ENCODE results near the gene REN. TPM values are rescaled to one million over a fixed set of nuclear protein-coding genes. Genes with fewer than 3 reads are reported as not detected.
A peak's percentile ranks its signal among the peaks of the same experiment; 100 is the strongest.

Gene REN
- total and polyA plus RNA-seq, 9 donors, result 0.31 TPM; not detected in 8

- Histone ChIP-seq H3K27me3 (ENCODE audit: control insufficient read depth, insufficient read depth, low read length) (no peaks in the 10 kb centered on the region), H3K36me3 (ENCODE audit: control insufficient read depth, insufficient read depth, low read length) (no peaks in the 10 kb centered on the region), H3K9me3 (replicated peaks; ENCODE audit: control insufficient read depth, low read depth, low read length) (no peaks in the 10 kb centered on the region), H3K4me1 (ENCODE audit: control insufficient read depth, insufficient read depth, low read length) (peaks cover 31% of the 10 kb centered on the region), H3K27ac (ENCODE audit: low read length) (no peak overlapping the region), H3K4me3 (ENCODE audit: low read length) (no peak overlapping the region)
- DNase-seq, result no peak
- no CpG with 5 or more reads among the region's 6 CpGs for WGBS (ENCODE audit: insufficient coverage)
These were observed 33.4 kb downstream of the REN start for GRCh38 chr1:204132718-204133117.

- DNase-seq, result no peak
- H3K27ac ChIP-seq (ENCODE audit: low read length), result no peak overlapping the region
- H3K27me3 ChIP-seq (ENCODE audit: control insufficient read depth, insufficient read depth, low read length), result no peaks in the 10 kb centered on the region
- no peaks in the 10 kb centered on the region for H3K9me3 ChIP-seq (replicated peaks; ENCODE audit: control insufficient read depth, low read depth, low read length)
- 90% methylated on average over 3 of the region's 4 CpGs for WGBS (ENCODE audit: insufficient coverage)
- peaks cover 32% of the 10 kb centered on the region for H3K4me1 ChIP-seq (ENCODE audit: control insufficient read depth, insufficient read depth, low read length)
- H3K4me3 ChIP-seq (ENCODE audit: low read length), result no peak overlapping the region
- no peaks in the 10 kb centered on the region for H3K36me3 ChIP-seq (ENCODE audit: control insufficient read depth, insufficient read depth, low read length)
These were observed 34.2 kb downstream of the REN start for GRCh38 chr1:204131978-204132377.

GRCh38 chr1:204130981-204131892, 34.9 kb downstream of the REN start:
- WGBS (ENCODE audit: insufficient coverage), result 33% methylated on average over 1 of the region's 11 CpGs
- Histone ChIP-seq H3K27ac (ENCODE audit: low read length) (no peak overlapping the region), H3K27me3 (ENCODE audit: control insufficient read depth, insufficient read depth, low read length) (no peaks in the 10 kb centered on the region), H3K4me1 (ENCODE audit: control insufficient read depth, insufficient read depth, low read length) (peaks cover 37% of the 10 kb centered on the region), H3K36me3 (ENCODE audit: control insufficient read depth, insufficient read depth, low read length) (peaks cover under 1% of the 10 kb centered on the region), H3K9me3 (replicated peaks; ENCODE audit: control insufficient read depth, low read depth, low read length) (no peaks in the 10 kb centered on the region), H3K4me3 (ENCODE audit: low read length) (no peak overlapping the region)
- peak; percentile 48 for DNase-seq

- H3K4me3 ChIP-seq (ENCODE audit: low read length), result no peak overlapping the region
- 81% methylated on average over 4 of the region's 4 CpGs for WGBS (ENCODE audit: insufficient coverage)
- no peaks in the 10 kb centered on the region for H3K9me3 ChIP-seq (replicated peaks; ENCODE audit: control insufficient read depth, low read depth, low read length)
- no peaks in the 10 kb centered on the region for H3K27me3 ChIP-seq (ENCODE audit: control insufficient read depth, insufficient read depth, low read length)
- H3K36me3 ChIP-seq (ENCODE audit: control insufficient read depth, insufficient read depth, low read length), result peaks cover 6% of the 10 kb centered on the region
- no peak for DNase-seq
- no peak overlapping the region for H3K27ac ChIP-seq (ENCODE audit: low read length)
- peaks cover 40% of the 10 kb centered on the region for H3K4me1 ChIP-seq (ENCODE audit: control insufficient read depth, insufficient read depth, low read length)
These were observed 36.0 kb downstream of the REN start for GRCh38 chr1:204130178-204130577.

- peak; percentile 78 for DNase-seq
- 23% methylated on average over 16 of the region's 29 CpGs for WGBS (ENCODE audit: insufficient coverage)
- peaks cover 43% of the 10 kb centered on the region for H3K4me1 ChIP-seq (ENCODE audit: control insufficient read depth, insufficient read depth, low read length)
- no peak overlapping the region for H3K27ac ChIP-seq (ENCODE audit: low read length)
- H3K9me3 ChIP-seq (replicated peaks; ENCODE audit: control insufficient read depth, low read depth, low read length), result no peaks in the 10 kb centered on the region
- H3K4me3 ChIP-seq (ENCODE audit: low read length), result no peak overlapping the region
- H3K36me3 ChIP-seq (ENCODE audit: control insufficient read depth, insufficient read depth, low read length), result peaks cover 16% of the 10 kb centered on the region
- H3K27me3 ChIP-seq (ENCODE audit: control insufficient read depth, insufficient read depth, low read length), result no peaks in the 10 kb centered on the region
These were observed 36.9 kb downstream of the REN start for GRCh38 chr1:204128964-204129896.

GRCh38 chr1:204128464-204128963, 37.6 kb downstream of the REN start:
- Histone ChIP-seq H3K9me3 (replicated peaks; ENCODE audit: control insufficient read depth, low read depth, low read length) (no peaks in the 10 kb centered on the region), H3K27ac (ENCODE audit: low read length) (no peak overlapping the region), H3K27me3 (ENCODE audit: control insufficient read depth, insufficient read depth, low read length) (no peaks in the 10 kb centered on the region), H3K4me3 (ENCODE audit: low read length) (no peak overlapping the region), H3K36me3 (ENCODE audit: control insufficient read depth, insufficient read depth, low read length) (peaks cover 23% of the 10 kb centered on the region), H3K4me1 (ENCODE audit: control insufficient read depth, insufficient read depth, low read length) (peaks cover 46% of the 10 kb centered on the region)
- no peak for DNase-seq
- 83% methylated on average over 2 of the region's 4 CpGs for WGBS (ENCODE audit: insufficient coverage)

GRCh38 chr1:204127597-204128242, 38.4 kb downstream of the REN start:
- DNase-seq, result peak; percentile 58
- Histone ChIP-seq H3K4me3 (ENCODE audit: low read length) (no peak overlapping the region), H3K36me3 (ENCODE audit: control insufficient read depth, insufficient read depth, low read length) (peaks cover 31% of the 10 kb centered on the region), H3K27ac (ENCODE audit: low read length) (no peak overlapping the region), H3K27me3 (ENCODE audit: control insufficient read depth, insufficient read depth, low read length) (no peaks in the 10 kb centered on the region), H3K4me1 (ENCODE audit: control insufficient read depth, insufficient read depth, low read length) (peaks cover 52% of the 10 kb centered on the region), H3K9me3 (replicated peaks; ENCODE audit: control insufficient read depth, low read depth, low read length) (no peaks in the 10 kb centered on the region)
- WGBS (ENCODE audit: insufficient coverage), result 87% methylated on average over 3 of the region's 5 CpGs

GRCh38 chr1:204126956-204127355, 39.2 kb downstream of the REN start:
- no peak overlapping the region for H3K4me3 ChIP-seq (ENCODE audit: low read length)
- H3K27ac ChIP-seq (ENCODE audit: low read length), result peak overlapping the region; percentile 31
- H3K36me3 ChIP-seq (ENCODE audit: control insufficient read depth, insufficient read depth, low read length), result peaks cover 37% of the 10 kb centered on the region
- WGBS (ENCODE audit: insufficient coverage), result 17% methylated on average over 1 of the region's 7 CpGs
- no peak for DNase-seq
- no peaks in the 10 kb centered on the region for H3K27me3 ChIP-seq (ENCODE audit: control insufficient read depth, insufficient read depth, low read length)
- peaks cover 52% of the 10 kb centered on the region for H3K4me1 ChIP-seq (ENCODE audit: control insufficient read depth, insufficient read depth, low read length)
- no peaks in the 10 kb centered on the region for H3K9me3 ChIP-seq (replicated peaks; ENCODE audit: control insufficient read depth, low read depth, low read length)

- WGBS (ENCODE audit: insufficient coverage), result 66% methylated on average over 8 of the region's 8 CpGs
- peaks cover 42% of the 10 kb centered on the region for H3K36me3 ChIP-seq (ENCODE audit: control insufficient read depth, insufficient read depth, low read length)
These were observed 39.8 kb downstream of the REN start for GRCh38 chr1:204126386-204126785.

More at GRCh38 chr1:204126386-204126785, 39.8 kb downstream of the REN start:
- DNase-seq, result no peak
- Histone ChIP-seq H3K4me1 (ENCODE audit: control insufficient read depth, insufficient read depth, low read length) (peaks cover 49% of the 10 kb centered on the region), H3K4me3 (ENCODE audit: low read length) (no peak overlapping the region), H3K27ac (ENCODE audit: low read length) (peak overlapping the region; percentile 31), H3K27me3 (ENCODE audit: control insufficient read depth, insufficient read depth, low read length) (no peaks in the 10 kb centered on the region), H3K9me3 (replicated peaks; ENCODE audit: control insufficient read depth, low read depth, low read length) (no peaks in the 10 kb centered on the region)
